Activated T-cell treated with anti-CD3 and anti-CD28 coated beads, Interleukin-2, amount 50 U/mL, for 48 hours (primary cell): Measurements from ENCODE around the gene DPEP2NB.
"Not testable (repeated sequence)": the region's sequence is repeated elsewhere in the genome, so short reads cannot be mapped to it uniquely, and the experiment has no call there.

ENCODE experiments used
- DNase-seq, 2 experiments: peaks; one replicate each; pipeline ENCODE4 v3.0.0-alpha.2; 2020

DPEP2NB gene

DNA sequence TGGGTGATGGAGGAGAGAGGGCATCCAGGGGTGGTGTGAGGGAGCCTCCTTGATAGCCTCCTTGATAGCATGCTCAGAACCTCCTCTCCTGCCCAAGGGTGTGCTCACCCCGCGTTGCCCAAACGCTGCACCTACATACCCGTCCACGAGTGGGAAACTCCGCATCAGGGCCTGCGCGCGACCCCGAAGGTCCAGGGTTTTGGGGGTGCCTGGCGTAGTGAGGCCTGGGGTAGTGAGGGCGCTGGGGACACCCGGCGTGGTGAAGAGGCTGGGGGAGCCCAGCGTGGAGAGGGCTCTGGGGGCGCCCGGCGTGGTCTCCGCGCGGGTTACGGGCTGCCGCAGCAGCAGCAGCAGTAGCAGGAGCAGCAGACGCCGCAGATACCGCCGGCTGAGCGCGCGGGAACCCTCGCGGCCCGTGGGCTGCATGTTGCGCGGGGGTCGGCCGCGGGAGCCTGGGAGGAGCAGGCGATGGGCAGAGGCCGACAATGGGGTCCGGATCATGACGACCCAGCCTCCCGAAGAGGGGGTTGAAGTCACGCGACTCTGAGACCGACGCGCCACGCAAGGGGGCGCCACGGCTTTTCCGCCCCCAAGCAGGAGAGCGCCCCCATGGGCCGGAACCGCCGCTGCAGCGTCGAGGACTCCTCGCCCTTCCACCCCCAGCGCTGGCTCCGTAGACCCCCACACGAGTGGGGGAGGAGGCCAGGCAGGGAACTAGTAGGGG, 35.6 kb downstream of the DPEP2NB start, which contains the start of gene DPEP3:
Gene DPEP3, minus strand, starts transcription at position 545 of the 724 bp plus-strand sequence. Its CDS starts 119 bp downstream, at position 426.
- peak in 1 of 2 experiments; percentile 33 for DNase-seq

DNA sequence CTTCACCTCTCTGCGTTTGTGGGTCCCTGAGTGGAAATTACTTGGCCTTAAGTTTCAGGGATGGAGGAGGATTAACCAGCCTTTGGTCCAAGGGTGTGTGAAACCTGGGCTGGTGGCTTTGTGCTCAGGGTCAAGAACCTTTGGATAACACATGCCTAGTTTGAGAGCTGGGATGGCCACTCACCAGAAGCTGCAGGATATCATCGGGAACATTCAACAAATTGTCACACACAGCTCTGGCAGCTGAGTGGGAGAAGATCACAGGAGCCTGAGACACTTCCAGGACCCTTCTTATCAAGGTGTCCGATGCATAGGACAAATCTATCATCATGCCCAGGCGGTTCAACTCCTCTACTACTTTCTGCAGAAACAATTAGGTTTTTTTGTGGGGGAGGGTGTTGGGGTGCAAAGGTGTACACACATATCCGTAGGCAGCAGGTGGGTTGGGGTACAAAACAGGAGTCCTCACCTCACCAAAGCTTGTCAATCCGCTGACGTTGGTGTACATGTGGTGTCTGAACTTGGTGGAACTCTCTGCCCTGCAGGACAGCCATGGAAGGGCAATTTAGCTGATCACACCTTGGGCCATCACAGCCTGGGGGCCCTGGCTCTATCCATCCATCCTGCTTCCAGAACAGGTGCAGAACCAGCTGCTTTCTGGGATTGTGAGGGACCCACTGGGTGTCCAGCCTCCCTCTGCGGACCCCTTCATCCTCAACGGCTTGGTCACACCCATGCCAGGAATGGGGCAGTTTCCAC, 38.1 kb downstream of the DPEP2NB start:
- DNase-seq, result no peak

DNA sequence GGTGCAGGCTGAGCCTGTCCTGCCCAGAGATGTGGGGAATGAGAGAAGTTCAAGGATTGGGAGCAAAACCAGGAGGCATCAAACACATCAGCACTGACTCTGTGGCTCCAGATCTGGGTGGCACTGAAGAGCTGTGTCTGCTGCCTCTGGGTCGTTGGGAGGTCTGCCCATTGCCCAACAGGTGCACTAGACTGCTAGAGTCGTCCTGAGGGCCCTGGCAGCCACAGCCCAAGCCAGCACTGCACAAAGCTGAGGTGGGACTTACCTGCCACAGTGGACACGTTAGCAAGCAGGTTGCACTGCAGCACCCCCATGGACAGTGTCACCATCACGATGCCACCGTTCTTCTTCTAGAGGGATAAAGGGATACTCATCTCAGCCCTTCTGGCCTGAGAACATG, 38.7 kb downstream of the DPEP2NB start:
- no peak for DNase-seq

DNA sequence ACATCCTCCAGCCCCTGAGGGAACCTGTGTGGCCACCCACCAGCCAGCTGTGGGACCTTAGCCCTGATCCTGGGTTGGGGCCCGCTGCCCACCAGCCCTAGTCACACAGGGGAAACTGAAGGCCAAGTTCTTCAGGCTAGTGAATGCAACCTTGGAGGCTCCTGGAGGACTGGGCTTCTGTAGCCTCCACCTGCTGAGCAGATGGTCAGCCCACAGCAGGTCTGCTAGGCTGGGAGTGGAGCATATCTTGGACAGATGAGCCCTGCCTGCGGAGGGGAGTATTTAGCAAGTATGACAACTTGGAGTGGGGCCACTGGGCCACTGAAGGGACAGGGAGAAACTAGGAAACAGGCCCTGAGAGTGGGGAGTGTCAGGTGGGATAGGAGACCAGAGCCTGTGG, 39.5 kb downstream of the DPEP2NB start:
- no peak for DNase-seq

DNA sequence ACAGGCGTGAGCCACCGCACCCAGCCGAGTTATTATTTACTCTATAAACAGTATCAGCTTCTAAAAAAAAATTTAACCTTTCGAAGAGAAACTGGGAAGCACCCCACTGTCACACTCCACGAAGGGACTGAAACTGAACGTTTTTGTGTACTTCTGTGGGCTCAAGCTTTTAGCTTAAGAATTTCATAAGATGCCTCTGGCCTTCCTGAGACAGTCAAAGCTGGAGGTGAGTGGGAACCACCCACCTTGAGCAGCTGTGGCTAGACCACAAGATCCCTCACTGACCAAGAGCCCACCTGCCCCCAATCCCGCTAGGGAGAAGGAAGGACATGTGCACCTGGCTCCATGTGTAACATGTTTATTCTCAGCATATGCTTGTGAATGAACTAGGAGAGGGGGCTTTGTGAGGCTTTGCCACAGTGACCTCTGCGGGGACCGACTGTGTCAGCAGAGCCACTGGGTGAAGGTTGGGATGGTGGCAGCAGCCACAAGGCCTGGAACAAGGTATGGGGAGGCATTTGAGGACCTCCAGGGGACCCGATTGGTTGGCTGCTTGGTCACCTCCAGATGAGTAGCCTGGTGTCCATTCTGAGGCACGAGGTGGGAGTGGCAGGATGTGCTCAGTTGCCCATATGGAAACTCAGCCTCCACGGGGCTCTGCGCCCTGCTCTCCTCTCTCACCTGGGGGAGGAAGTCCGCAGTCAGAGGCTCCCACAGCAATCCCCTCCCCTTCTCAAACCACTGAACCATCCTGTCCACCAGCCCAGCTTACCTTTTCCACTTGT, 40.2 kb downstream of the DPEP2NB start:
- no peak for DNase-seq

DNA sequence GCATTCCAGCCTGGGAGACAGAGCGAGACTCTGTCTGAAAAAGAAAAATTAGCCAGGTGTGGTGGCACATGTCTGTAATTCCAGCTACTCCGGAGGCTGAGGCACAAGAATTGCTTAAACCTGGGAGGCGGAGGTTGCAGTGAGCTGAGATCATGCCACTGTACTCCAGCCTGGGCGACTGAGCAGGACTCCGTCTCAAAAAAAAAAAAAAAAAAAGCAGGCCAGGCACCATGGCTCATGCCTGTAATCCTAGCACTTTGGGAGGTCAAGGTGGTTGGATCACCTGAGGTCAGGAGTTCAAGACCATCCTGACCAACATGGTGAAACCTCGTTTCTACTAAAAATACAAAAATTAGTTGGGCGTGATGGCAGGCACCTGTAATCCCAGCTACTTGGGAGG, 43.4 kb downstream of the DPEP2NB start:
- not testable (repeated sequence) for DNase-seq

DNA sequence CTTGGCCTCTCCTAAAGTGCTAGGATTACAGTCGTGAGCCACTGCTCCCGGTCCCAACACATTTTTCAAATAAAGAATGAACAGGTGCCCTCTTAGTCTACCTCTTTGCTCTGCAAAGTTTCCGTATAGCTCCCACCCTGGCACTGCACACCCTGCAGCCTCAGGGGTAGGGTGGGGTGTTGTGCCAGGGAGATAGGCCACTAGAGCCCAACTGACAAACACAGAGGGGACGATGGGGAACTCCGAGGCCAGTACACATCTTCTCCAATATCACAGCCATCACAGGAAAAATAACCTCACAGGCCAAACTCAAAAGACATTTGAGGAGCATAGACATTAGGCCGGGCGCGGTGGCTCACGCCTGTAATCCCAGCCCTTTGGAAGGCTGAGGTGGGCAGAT, 44.6 kb downstream of the DPEP2NB start:
- DNase-seq, result no peak

DNA sequence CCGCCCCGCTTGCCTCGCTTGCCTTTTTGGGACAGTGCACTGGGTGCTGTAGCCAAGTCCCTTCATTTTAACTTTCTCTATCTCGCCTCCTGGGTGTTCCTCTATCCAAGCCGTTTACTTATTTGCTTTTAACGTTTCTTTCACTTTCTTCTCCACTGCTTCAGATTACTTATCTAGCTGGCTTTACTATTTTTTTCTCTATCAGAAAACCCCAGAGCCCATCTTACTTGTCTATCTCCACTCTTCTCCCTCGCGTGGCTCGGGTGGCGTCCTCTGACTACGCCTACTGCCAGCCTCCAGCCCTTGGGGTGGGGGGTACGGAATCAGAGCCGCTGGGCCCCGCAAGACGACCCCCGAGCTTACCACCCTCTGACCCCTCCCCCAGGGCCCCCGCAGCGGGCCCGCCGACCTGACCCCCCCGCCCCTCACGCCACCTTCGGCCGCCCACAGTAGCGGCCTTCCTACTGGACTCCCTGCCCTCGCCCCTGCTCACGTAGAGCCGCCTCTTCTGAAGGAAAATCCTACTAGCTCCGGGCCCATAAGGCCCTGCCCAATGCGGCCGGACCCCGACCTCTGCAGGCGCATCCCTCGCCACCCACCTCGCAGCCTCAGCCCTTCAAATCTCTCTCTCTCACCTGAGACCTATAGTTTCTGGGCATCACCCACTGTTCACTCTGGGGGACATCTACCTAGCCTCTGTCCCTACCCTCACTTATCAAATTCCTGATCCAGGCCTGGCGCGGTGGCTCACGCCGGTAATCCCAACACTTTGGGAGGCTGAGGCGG, 46.3 kb downstream of the DPEP2NB start:
- DNase-seq, result no peak

DNA sequence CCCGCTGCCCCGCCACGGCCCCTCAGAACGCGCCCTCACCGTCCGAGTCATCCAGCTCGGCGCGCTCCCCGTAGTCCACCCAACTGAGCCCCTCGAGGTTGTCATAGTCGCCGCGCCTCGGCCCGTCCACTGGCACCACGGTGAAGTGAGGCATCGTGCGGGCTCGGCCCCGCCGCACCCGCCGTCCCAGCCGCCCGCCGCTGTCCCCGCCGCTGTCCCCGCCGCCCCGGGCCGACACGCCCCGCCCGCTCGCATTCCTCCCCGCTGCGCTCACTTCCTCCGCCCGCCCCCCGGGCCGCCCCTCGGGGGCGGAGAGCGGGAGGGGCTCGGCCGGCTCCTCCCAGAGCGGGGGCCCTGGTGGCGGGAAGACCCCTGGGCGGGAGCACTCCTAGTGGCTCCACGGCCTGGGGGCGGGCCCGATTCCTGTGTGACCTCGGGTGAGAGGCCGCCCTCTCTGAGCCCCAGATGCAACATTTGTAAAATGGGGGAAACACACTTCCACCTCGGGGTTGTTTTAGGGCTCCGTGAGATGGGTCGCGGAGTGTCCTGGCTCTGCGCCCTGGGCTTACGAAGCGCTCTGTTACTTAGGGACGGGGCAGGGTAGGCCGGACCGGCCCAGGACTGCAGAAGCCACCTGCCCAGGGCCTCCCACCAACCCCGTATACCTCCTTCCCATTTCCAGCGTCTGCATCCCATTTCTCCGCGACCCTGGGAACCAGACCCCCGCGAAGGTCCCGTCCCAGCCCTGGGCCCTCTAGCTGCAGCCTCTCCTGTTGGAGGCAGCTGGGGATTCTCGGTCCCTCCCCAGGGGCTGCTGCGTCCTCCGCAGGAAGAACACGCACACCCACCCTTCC, 47.1 kb downstream of the DPEP2NB start, which contains the start of gene SLC12A4:
Gene SLC12A4, minus strand, starts transcription at position 238 of the 854 bp plus-strand sequence. Its CDS starts 84 bp downstream, at position 154.
- DNase-seq, result peak; percentile 95

DNA sequence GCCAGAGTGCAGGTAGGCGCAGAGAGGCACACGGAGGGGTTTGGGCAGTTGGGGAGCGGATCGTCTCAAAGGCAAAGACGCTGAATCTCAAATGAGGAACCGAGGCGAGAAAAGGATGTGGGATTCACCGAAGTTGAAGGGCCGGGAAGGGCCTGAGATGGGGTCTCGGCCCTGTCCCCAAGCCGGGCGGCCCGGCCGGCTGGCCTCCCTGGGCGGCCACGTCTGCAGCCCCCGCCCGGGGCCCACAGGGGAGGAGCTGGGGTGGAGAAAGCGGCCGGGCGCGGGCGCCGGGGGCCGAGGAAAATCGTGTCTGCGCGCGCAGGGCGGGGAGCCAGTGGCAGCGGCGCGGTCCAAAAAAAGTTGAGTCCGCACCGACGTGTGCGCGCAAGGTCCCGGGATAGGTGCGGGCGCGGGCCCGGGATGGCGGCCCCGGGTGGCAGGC, 47.7 kb downstream of the DPEP2NB start:
- DNase-seq, result peak; percentile 55 to 64

DNA sequence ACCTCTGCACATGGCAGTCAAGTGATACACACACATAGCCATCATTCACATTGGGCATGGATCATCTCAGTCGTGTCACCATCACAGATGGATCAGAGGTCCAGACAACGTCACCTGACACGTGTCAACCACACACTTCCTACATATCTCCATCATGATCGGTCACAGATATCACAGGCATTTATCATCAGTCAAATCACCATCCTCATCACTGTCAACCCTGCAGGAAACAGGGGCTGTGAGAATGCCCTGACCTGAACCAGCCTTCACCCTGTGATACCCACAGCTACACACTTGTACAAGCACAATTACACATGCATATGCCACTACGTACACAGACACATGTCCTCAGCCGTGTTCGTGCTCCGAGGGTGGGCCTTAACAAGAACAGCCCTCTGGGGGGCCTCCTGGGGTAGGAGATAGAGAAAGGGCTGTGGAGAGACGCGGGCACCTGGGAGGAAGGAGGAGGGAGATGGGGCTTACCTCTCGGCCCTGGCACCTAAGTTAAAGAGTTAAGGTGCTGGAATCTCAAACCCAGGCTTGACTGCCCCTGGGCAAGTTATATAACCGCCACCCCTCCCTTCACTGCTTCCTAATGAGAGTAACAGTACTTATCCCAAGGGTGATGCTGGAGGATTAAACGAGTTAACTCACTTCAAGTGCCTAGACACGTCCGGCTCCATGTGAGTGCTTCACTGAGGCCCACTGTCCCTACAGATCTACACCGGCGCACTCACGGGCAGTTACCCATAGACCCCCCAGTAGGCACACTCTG, 48.3 kb downstream of the DPEP2NB start:
- peak; percentile 57 to 58 for DNase-seq

DNA sequence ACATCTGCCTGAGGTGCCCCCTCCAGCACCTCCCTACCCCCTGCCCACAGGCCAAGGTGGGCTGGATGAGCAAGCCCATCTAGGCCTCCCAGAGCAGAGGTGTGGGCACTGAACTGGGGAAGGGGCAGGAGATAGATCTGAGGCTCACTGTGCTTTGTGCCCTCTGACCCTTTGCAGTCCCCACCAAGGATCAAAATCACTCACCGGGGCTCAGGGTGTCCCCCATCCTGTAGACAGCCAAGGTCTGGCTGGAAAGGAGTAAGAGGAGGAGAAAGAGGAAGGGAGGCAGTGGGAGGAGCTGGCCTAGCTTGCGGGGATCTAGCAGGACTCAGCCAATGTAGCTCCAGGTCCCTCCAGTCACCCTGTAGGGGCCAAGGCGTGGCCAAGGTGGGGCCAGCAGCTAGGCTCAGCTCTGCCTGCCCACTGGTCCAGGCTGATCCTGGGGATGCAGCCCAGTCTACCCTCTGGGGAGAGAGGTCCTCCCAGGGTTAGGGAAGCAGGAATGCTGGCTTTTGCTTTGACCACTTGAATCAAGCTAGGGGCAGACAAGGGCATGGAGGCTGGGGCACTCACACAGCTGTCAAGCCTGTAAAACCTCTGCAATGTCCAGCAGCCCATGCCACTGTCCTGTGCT, 49.0 kb downstream of the DPEP2NB start:
- no peak for DNase-seq

DNA sequence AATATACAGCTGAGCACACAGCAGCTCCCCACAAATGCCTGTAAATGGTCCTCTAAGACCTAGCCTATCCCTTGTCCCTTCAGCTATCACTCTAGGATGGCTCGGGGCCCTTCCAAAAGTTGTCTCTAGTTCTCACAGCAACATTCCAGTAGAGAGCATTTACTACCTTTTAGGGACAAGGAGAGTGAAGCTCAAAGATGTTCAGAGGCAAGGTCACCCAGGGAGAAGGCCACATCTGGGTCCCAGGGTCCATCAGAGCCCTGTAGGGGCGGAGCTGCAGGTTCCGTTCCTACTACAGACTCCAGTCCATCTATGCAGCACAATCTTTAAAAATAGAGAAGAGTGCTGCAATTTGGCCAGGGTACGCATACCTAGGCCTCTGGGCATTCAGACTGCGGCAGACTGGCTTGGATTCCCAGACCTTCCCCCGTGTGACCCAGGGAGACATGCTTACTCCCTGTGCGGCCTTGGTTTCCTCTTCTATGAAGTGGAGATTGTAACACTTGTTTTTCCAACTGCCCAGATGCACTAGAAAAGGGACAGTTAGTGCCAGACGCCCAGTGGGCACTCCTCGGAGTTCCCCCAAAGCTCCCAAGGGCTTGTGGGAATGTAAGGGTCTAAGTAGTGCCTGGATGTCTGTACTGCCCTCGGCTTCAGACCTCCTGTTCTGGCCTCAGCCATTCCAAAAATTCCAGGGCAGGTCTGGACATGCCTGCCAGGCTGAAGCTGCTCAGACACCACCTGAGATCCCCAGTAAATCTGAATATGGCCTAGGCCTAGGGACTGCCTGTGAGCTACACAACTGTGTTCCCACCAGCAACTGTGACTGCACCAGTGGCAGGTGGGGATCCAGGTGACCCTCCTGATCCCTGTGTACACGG, 49.8 kb downstream of the DPEP2NB start:
- no peak for DNase-seq

DNA sequence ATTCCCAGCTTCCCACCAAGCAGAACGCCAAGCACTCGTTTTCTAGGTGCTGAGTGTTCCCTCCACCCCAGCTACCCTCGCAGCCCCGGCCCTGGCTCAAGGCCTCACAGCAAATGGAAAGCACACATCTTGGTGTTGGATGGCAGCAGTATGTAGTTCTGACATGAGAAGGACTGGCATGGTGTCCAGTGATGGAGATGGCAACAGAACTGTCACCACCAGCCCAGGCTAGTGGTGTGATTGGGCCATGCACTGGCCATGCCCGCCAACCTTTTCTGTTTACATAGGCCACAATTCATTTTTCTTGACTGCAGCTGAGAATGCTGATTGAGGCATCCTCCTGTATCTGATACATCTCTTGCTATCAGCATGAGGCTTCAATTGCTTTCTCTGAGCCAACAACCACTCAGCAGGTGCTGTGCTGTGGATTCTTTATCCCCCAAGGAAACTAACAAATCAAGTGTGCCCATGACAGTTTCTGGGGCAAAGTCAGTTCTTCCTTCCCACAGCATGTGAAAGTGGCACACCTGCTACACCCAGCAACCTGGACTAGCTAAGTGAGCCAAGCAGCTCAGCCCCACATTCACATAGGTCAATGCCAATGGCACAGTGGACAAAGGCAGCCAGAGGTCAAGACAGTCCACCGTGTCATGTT, 51.1 kb downstream of the DPEP2NB start:
- DNase-seq, result no peak

DNA sequence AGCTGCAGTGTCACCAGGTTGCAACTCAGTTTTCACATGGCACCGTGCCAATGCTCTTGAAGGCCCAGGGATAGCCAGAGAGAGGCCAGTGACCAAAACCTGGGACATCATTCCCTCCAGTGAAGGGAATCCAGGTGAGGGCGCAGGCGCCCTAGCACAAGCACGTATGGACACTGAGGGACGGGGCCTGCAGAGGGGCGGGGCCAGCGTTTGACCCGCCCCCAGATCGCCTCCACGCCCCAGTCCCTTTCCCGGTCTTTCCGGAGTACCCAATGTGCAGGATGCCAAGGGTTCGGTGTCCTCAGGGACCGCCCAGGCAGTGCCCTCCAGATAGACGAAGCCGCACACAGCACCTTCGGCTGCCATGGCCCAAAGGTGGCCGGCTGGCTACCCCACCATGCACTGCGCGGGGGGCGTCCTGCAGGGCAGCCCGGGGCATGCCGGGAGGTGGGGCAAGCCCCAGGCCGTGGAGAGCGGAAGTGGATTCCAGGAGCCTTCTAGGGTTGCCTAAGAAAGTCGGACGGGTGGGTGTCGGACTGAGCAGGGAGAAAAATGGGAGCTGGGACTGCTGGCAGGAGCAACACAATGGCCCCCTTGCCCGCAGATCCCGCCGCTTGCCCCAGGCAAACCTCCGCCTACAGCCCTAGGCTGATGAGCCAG, 51.9 kb downstream of the DPEP2NB start:
- no peak for DNase-seq
